NCI-H1105 treated with DMSO at 0.1 percent for 48 hours (cell line): ENCODE measurements around the gene STK16.
A peak's percentile ranks its signal among the peaks of the same experiment; 100 is the strongest.
"Not testable (repeated sequence)": the region's sequence is repeated elsewhere in the genome, so short reads cannot be mapped to it uniquely, and the experiment has no call there.

Experiments used
- DNase-seq: peaks from one replicate; lab custom pipeline; 2025; lab: John Stamatoyannopoulos, UW

The STK16 gene

GRCh38 chr2:219270055-219270372 is 24.7 kb downstream of the STK16 start:
- DNase-seq, result no peak

DNA sequence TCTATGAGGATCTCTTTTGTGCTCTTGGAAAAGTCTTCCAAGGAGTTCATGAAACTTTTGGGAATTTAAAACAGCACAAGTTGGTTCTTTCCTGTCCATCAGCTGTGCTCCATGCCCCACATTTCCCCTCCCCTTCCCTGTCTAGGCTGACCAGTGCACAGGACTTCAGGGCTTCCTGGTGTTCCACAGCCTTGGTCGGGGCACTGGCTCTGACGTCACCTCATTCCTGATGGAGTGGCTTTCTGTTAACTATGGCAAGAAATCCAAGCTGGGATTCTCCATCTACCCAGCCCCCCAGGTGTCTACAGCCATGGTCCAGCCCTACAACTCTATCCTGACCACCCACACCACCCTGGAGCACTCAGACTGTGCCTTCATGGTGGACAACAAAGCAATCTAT is 25.7 kb downstream of the STK16 start:
- no peak for DNase-seq

DNA sequence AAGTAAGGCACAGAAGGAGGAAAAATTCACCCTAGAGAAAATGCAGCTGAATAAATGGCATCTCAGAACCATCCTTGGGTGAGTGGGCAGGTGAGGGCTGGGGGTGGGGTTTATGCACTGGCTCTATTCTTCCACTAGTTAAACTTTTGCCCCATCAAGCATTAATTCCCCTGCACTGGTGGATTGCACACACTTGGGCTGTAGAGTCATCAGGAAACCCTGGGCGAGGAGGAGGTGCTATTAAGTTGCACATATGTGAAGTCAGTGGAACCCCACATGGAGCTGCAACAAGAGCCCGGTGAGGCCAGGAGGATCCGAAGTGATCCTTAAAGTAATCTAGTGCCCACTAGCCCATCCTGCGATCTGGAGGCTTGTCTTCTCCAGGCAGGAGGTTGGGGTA is 27.1 kb downstream of the STK16 start:
- no peak for DNase-seq

GRCh38 chr2:219272995-219273394 is 27.7 kb downstream of the STK16 start:
- DNase-seq, result no peak

DNA sequence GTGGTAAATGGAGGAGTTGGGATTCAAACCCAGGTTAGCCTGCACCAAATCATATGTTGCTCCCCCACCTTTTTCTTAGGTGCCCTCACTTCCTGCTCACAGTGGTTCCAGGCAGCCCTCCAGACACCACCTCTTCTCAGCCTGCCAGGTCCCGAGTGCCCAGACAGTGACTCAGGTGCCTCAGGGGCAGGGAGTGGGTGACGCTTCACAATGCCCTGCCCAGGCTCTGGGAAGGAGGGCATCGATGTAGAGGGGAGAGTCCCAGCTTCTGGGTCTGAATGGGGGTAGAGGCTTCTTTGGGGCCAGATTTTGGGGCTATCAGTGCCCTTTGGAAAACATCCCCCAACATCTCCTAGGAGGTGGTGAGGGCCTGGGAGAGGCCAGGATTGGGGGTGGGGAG is 28.7 kb downstream of the STK16 start:
- no peak for DNase-seq

DNA sequence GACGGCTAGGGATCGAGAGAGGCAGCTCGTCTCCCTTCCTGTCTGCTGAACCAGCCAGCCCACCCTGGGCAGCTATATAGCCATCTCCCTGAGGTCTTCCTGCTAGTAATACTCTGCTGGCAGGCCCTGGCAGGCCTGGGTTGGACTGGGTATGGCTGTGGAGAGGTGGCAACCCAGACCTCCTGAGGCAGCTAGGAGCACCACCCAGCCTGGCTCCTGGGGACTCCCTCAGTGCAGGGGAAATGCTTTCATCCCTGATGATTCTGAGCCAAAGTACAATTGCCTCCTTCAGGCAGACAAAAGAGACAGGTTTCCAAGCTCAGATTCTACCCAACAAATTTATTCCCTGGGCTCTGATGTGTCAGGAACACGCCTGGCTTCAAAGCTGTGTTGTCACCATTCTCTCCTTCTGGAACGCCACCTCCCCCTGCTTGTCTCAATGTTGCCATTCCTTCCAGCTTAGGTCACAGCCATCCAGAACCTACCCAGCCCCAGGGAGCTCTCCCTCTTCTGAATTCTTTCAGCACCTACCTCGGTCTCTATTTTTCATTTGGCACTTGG is 29.2 kb downstream of the STK16 start:
- no peak for DNase-seq

DNA sequence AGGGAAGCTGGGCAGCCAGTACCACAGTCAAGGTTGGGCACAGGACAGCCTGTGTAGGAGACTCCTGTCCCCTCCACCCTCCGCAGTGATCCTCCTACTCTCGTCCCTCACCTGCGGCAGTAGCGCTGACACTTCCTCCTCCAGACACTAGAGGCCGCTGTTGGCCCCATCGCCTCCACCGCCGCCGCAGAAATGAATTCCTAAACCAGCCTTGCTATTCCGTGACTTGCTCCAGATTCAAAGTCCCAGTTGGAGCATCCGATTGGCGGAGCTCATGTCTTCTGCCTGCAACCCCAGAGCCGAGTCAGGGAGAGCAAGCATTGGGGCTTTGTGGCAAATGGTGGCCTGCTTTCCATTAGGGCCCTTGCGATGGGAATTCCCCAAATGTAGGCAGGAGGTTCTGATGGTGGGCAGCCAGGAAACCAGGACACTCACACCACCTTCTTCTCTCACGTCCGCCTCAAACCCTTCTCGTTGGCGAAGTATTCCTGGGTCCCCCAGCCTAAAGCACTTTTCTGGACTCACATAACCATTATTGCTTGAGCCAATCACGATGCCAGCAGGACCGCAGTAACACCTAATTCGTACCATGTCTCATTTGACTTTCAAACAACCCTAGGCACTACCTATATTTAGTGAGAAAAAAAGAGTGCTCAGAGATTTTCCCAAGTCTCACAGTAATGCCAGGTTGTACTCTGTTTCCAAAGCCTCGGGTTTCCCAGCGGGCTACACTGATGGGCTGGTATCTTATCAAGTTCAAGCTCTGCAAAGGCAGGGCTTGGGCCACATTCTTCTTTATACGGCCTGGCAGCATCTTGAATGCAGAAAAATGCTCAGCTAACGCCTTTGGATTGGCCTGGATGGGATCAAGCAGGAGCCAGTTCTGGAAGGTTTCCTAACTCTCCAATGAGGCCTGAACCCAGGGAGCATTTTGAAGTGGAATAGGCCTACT is 32.7 kb downstream of the STK16 start:
- DNase-seq, result peak; percentile 65

- DNase-seq, result no peak
Measured at GRCh38 chr2:219278655-219279150, 33.4 kb downstream of the STK16 start.

DNA sequence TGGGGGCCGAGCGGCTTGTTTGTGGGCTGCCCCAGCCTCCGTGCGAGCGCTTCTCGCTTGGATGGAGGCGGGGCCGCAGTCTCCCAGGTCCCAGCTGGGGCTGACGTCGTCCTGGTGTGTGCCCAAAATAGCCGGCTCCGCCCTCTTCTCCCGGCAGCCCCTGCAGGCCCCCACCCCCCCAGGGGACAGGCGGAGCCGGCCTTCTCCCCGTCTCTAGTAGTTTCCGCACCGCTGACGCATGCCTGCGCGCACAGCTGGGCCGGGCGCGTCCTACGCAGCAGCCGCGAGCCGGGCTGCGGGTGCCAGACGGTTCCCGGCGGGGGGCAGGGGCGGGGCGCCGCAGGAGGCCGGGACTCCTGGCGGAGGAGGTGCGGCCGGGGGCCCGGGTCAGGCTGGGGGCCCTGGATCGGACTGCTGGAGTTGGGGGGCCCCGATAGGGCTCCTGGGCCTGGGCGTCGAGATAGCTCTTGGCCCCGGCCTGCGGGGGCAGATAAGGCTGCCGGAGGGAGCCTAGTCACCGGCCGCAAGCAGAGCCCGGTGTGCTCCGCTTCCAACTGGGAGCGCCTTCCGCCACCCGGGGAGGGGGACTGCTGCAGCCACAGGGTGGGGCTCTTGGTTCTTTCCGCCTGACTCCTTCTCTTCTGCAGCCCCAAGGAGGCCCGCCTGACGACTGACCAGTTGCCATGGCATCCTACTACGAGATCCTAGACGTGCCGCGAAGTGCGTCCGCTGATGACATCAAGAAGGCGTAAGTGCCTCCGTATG is 34.1 kb downstream of the STK16 start, which contains the start of gene DNAJB2:
DNAJB2 (plus strand) TSS at position 216 of the 765 bp plus-strand sequence; CDS start at position 684, 468 bp downstream.
- DNase-seq, result peak; percentile 90

DNA sequence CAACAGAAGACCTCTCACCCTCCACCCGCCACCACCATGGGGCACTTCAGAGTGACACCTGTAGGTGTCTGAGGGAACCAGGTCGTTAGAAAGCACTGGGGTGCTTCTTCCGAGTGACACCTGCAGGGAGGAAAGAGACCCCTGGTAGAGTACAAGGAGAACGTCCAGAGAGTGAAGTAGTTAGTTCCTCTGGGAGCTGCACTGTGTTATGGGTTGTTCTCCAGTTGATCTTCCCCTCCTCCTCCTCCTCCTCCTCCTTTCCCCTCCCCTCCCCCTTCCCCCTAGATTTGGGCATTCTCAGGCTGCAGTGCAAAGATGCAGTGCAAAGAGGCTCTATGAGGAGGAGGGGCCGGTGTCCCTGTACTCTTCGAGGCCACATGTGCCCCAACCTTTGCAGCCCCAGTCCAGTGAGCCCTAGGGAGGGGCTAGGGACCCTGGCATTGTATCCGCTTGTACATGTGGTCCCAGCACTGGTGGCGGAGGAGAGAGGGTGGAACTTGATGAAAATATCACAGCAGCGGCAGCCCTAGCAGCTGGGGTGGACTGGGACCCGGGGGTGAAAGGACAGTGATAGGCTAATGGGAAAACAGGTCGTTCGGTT is 34.7 kb downstream of the STK16 start:
- DNase-seq, result no peak

GRCh38 chr2:219280651-219281050 is 35.4 kb downstream of the STK16 start:
- no peak for DNase-seq

GRCh38 chr2:219281588-219281987 is 36.3 kb downstream of the STK16 start:
- no peak for DNase-seq

DNA sequence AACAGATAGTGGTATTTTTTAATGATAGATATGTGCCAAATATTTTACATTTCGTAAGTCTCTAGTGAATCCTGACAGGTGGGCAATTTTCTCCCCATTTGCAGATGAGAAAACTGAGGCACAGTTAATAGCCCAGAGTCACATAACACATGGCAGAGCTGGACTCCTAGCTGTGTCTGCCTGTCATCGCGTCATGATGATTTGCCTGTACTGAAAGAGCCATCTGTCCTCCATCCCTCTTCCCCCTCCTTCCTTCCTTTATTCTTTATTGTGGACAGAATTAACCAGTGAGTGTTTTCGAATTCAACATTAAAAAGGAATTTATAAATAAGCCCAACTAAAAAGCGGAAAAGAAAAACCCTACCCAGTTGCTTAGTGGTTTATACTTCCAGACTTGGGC is 37.1 kb downstream of the STK16 start:
- DNase-seq, result no peak

GRCh38 chr2:219282943-219283581 is 37.8 kb downstream of the STK16 start:
- no peak for DNase-seq

GRCh38 chr2:219284501-219285372 is 39.5 kb downstream of the STK16 start:
- DNase-seq, result no peak

GRCh38 chr2:219285373-219285735 is 40.1 kb downstream of the STK16 start:
- no peak for DNase-seq

DNA sequence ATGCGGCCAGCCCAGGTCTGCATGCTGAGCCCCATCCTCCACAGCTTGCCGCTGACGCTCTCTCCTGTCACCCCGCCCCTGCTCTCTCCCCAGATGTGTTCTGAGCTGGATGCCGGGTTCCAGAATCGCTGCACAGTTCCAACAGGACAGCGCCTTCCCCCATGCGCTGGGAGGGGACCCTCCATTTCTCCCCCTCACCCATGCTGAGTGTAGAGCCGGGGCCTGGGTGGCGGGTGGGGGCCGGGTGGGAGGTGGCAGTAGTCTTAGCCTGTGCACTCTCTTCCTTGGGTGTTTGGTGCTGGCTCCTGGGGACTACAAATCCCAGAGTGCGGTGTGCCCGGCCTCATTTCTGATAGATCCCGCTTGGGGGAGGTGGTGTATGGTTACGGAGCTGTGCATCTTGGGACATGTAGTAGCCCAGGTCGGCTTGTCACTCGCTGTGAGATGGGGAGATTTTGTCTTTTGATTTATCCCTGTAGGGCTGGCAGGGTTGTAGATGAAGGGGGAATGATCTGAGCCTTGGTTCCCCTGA is 40.7 kb downstream of the STK16 start:
- no peak for DNase-seq

GRCh38 chr2:219286436-219287115 is 41.3 kb downstream of the STK16 start:
- DNase-seq, result no peak

DNA sequence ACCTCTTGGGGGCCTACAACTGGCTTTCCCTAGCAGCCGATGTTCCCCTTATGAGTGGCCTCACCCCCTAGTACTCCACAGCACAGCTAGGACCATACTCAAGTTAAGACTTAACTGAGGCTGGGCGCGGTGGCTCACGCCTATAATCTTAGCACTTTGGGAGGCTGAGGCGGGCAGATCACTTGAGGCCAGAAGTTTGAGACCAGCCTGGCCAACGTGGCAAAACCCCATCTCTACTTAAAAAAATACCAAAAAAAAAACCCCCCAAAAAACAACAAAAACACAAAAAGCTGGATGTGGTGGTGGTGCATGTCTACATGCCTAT is 41.8 kb downstream of the STK16 start:
- not testable (repeated sequence) for DNase-seq
